GM12878 (cell line): ENCODE measurements around the gene OR6K3.

Experiments used
- BCL11A ChIP-seq: IDR thresholded peaks from 2 replicates; pipeline ENCODE4 v1.6.1; 2011; ENCODE audit warnings: low read depth, low read length
- CBFB ChIP-seq: IDR thresholded peaks from 2 replicates; pipeline ENCODE4 v1.6.1; 2016; ENCODE audit warnings: antibody characterized with exemption, low read depth
- SP1 ChIP-seq: IDR thresholded peaks from one replicate; pipeline ENCODE4 v1.6.1; 2011; ENCODE audit warnings: low read depth, low read length
- ZNF217 ChIP-seq: fragments of 450-650 bp; IDR thresholded peaks from 2 replicates; pipeline ENCODE4 v1.6.1; 2017; ENCODE audit warnings: antibody characterized with exemption, mild to moderate bottlenecking

GRCh38 chr1:158717344-158717743 is 3.2 kb downstream of the OR6K3 start:
- no peak for TF ChIP-seq BCL11A
- no peak for TF ChIP-seq SP1
- TF ChIP-seq ZNF217 = no peak
- no peak for TF ChIP-seq CBFB
